GM19238 (cell line): ENCODE results near the gene STXBP1.
"Not testable (repeated sequence)": the region's sequence is repeated elsewhere in the genome, so short reads cannot be mapped to it uniquely, and the experiment has no call there.

ENCODE experiments used
- DNase-seq: peaks from one replicate; pipeline ENCODE4 v3.0.0; 2011; ENCODE audit warnings: low spot score; ENCODE audit not compliant: insufficient read length

Gene STXBP1

DNA sequence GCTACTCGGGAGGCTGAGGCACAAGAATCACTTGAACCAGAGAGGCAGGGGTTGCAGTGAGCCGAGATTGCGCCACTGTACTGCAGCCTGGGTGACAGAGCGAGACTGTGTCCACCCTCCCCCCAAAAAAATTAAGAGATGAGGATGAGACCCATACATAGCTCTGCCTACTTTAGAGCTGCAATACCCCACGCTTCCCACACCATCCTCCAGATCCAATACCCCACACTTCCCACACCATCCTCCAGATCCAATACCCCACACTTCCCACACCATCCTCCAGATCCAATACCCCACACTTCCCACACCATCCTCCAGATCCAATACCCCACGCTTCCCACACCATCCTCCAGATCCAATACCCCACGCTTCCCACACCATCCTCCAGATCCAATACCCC lies 34.9 kb upstream of the STXBP1 start:
- not testable (repeated sequence) for DNase-seq

GRCh38 chr9:127578627-127578951 lies 33.5 kb upstream of the STXBP1 start:
- DNase-seq = no peak

GRCh38 chr9:127578952-127579853 lies 32.9 kb upstream of the STXBP1 start:
- no peak for DNase-seq

DNA sequence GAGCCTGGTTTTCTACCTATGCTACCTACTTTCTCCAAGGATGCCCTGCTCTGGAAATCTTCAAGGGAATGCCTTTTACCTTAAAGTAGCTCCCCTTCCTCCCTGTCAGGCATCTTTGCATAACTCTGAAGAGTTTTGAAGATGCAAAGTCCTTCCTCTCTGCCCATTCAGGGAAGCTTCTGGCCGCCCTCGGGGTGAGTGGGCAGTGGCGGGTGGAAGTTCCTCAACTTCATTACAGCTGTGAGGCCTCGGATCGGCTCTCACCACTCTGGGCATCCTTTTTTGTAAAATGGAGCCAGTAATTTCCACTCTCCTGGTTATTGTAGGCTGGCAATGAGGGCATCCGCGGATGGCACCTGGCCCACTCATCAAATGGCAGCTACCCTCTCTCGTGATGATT lies 31.7 kb upstream of the STXBP1 start:
- no peak for DNase-seq

- DNase-seq = no peak
Observed at GRCh38 chr9:127580879-127581475, 31.1 kb upstream of the STXBP1 start.

GRCh38 chr9:127584474-127584805 lies 27.6 kb upstream of the STXBP1 start:
- not testable (repeated sequence) for DNase-seq

DNA sequence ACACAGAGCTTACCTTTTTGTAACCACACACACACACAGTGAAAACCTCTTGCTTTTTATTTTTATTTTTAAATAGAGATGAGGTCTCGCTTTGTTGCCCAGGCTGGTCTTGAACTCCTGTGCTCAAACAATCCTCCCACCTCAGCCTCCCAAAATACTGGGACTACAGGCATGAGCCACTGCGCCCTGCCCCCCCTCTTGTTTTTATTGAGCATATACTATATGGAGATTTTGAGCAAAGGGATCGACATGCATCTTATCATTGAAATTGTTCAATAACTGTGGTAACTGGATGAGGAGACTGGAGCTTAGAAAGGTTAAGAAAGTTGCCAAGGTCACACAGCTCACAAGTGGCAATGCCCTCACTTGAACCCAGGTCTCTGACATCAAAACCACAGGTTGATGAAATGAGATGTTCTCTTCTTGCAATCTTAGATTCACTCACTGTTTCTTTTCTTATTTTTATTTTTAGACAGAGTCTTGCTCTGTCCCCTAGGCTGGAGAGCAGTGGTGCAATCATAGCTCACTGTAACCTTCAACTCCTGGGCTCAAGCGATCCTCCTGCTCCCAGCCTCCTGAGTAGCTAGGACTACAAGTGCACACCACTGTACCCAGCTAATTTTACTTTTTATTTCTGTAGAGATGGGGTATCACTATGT lies 26.8 kb upstream of the STXBP1 start:
- DNase-seq = no peak

GRCh38 chr9:127586096-127586495 lies 26.0 kb upstream of the STXBP1 start:
- DNase-seq = no peak

GRCh38 chr9:127586537-127586936 lies 25.5 kb upstream of the STXBP1 start:
- DNase-seq = peak; percentile 58

GRCh38 chr9:127587966-127588365 lies 24.1 kb upstream of the STXBP1 start:
- no peak for DNase-seq

DNA sequence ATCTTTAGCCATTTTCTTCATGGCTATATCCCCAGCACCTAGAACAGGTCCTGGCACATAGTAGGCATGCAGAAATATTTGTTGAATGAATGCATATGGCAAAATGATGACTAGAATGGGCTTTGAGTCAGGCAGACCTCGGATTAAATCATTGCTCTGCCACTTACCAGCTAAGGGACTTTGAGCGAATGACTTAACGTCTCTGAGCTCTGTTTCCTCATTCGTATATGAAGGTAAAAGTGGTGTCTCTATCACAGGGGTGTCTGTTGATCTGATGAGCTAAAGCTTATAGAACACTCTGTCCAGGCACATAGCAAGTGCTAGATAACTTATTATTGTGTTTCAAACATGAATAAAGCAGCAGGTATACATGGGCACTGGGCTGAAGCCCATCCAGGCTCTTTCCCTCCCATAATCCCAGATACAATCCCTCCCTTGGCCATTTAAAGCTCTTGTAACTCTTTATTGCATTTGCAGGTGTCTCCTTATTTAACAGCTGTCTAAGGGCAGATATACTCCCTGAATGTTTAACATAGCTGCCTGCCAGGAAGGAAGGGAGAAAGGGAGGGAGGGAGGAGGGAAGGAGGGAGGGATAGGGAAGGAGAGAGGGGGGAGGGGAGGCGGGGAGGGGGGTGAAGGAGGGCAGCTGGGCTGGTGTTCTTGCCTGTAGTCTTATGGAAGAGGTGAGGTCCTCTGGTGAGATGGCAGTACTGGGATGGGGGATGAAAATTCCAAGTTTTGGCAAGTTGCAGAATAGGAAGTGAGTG lies 23.2 kb upstream of the STXBP1 start:
- no peak for DNase-seq

DNA sequence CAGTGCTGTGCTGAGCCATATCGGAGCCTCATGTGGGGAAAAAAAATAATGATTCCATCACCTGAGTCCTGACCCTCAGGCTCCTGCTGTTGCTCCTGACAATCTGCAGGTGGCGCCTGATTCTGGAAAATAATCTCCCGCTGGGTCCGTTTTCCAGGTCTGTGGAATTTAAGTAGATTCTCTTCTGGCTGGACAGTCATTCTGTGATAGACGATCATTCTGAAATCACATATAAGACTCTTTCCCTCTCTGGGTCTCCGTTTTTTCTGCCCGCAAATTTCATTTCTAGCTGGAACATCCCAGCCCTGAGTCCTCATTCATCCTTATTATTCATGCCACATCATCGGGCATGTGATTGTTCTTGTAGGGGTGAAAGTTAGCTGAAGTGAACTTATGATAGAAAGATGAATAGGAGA lies 22.1 kb upstream of the STXBP1 start:
- DNase-seq = no peak

- DNase-seq = no peak
Observed at GRCh38 chr9:127595611-127596010, 16.5 kb upstream of the STXBP1 start.

DNA sequence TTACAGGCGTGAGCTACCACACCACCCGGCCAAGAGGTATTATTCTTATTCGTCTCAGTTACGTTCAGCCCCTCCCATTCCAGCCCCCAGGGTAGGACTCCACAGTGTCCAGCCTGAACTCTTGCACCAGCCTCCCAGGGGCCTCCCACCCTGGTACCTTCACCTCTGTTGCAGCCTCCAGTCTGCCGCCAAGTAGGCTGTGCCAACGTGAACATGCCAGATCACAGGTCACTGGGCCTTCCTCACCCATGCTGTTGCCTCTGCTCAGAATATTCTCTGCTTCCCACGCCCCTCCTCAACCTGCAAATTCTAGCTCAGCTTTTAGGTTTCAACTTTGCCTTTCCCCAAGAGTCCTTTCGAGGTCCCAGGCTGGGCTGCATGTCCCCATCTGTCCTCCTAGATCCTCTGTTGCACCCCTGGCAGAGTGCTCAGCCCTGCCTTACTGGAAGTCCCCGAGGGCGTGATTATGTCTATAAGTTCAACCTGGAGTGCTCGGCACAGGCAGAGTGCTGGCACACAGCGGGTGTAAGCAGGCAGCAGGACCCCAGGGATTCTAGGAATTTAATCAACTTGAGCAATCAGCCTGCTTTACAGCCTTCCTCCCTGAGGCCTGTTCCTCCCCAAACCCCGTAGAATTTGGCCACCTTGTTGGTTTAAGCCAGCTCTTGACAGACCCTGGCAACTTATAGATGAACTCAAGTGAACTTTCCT lies 13.1 kb upstream of the STXBP1 start:
- DNase-seq = no peak

GRCh38 chr9:127599550-127599891 lies 12.6 kb upstream of the STXBP1 start:
- no peak for DNase-seq

GRCh38 chr9:127603226-127603625 lies 8.9 kb upstream of the STXBP1 start:
- no peak for DNase-seq

DNA sequence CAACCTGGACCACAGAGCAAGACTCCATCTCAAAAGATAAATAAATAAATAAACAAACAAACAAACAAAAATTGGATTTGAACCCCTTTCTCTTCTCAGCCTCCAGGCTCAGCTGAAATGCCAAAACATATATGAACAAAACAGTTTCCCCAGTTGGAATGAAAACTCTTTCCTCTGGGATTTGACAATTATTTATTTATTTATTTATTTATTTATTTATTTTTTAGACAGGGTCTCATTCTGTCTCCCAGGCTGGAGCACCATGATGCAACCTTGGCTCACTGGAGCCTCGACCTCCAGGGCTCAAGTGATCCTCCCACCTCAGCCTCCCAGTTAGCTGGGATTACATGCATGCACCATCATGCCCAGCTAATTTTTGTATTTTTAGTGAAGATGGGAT lies 6.0 kb upstream of the STXBP1 start:
- no peak for DNase-seq

DNA sequence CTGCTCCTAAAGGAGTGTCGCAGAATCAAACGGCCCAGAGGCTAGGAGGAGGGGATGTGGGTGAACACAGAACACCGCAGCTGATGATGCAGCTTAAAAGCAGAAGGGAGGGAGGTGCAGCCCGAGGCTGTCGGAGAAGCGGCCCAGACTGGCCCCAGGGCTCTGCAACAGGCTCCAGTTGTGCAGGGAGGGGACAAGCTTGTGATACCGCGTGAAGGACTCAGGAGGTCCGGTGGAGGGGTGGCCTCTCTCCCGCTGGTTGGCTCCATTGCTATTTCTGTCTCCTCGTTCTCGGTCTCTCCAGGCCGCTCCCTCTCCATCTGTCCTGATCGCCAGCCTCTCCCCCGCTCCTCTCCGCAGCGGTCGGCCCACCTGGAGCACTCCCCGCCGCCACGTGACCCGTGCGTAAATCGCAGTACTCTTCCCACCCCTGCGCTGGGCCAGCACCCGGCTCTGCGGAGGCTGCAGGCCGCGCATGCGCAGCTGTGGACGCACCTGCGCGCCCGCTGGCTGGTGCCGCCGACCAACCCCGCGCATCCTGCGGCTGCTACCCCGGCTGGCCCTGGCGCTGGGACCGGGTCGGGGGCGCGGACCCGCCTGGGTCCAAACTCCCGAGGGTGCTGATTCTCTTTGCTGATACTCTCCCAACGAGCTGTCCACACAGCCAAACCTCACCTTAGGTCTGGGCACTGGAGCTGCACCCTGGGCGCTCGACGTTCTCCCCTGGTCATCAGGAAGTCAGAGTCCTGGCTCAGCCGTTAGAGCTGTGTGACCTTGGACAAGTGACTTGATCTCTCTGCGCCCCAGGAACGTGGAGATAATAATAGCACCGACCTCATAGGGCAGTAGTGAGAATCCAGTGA lies 3.7 kb upstream of the STXBP1 start:
- peak; percentile 70 for DNase-seq

DNA sequence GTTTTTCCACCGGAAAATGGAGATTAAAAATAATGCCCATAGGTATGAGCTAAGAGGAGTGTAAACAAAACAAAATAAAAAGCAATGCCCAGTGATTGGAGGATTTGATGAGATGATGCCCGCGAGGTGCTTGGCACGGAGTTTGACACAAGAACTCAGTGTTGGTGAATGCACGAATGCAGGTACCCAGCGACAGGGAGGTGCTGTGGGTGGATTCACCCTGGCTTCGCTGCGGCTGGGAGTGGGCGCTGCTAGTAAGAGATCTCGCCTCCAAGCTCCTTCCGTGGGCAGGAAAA lies 526 bp upstream of the STXBP1 start:
- no peak for DNase-seq

DNA sequence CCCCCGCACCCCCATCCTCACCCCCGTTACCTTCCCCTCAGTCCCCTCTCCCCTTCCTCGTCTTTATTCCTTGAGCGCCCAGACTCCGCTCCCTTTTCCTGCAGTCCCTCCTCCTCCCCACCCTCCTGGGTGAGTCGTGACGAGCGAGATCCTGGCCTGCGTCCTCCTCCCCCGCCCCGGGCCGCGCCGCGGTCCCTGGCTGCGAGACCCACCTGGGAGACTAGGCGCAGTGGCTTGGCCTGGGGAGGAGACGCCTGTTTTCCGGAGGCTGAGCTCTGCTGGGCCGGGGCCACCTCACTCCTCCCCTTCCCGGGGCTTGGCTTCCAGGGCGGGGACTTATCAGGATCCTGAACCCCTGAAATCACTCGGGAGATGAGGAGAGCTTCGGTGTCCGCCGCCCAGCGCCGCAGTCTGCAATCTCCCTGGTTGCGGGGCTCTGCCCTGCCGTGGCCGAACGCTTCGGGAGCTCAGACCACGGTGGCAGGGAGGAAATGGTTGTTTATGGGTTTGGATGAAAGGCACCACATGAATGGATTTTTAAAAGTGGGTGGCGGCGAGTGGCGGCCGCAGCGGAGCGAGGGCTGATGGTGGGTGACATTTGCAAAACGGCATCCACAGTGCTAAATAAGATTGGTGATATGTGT lies 984 bp downstream of the STXBP1 start:
- no peak for DNase-seq
